SK-N-SH (cell line): Measurements from ENCODE around the gene SLC25A48. TPM values are rescaled to one million over a fixed set of nuclear protein-coding genes. Genes with fewer than 3 reads are reported as not detected.

Experiments used
- CTCF ChIA-PET: fragments of 300-600, 350-600 bp; formaldehyde crosslinking; extraction: SDS; loops from one replicate; lab custom pipeline; 2021; lab: Yijun Ruan, JAX
- POLR2A ChIA-PET: fragments of 350-600 bp; sonication (Branson Sonifier 250); formaldehyde crosslinking; extraction: SDS; loops from one replicate; lab custom pipeline; 2020; ENCODE audit warnings: antibody characterized with exemption, inconsistent platforms; lab: Yijun Ruan, JAX
- DNase-seq: peaks from one replicate; pipeline ENCODE4 v3.0.0; 2012
- H2AFZ ChIP-seq: fragments of 200-600 bp; sonication (generic); 2 replicates; pipeline ENCODE4 v1.8.1; 2016; ENCODE audit warnings: antibody characterized with exemption, mild to moderate bottlenecking, low read depth
- H3F3A ChIP-seq: fragments of 200-600 bp; sonication (generic); replicated peaks from 2 replicates; pipeline ENCODE3; 2016; ENCODE audit warnings: antibody characterized with exemption, mild to moderate bottlenecking; ENCODE audit not compliant: insufficient read depth
- H3K27ac ChIP-seq, 2 experiments: fragments of 200-500 bp in 1 of 2; fragments of 200-600 bp in 1 of 2; sonication (Bioruptor generic) in 1 of 2; sonication (generic), shearing (Covaris generic) in 1 of 2; 2 replicates each; pipeline versions ENCODE4 v1.5.1 to v1.6.1; 2014 to 2016; ENCODE audit warnings: low read depth in 2 of 2, inconsistent platforms in 1 of 2, low read length in 1 of 2, mild to moderate bottlenecking in 1 of 2, mixed read lengths in 1 of 2
- H3K27me3 ChIP-seq: fragments of 200-600 bp; sonication (generic), shearing (Covaris generic); 2 replicates; pipeline ENCODE4 v1.6.1; 2016; ENCODE audit warnings: mixed run types; ENCODE audit not compliant: insufficient read depth
- H3K36me3 ChIP-seq, 2 experiments: fragments of 200-500 bp in 1 of 2; fragments of 200-600 bp in 1 of 2; sonication (Bioruptor generic) in 1 of 2; sonication (generic) in 1 of 2; replicated peaks in 1 of 2; 2 replicates each; pipeline versions ENCODE3 to v1.5.1; 2014 to 2016; ENCODE audit warnings: low read length in 1 of 2, mild to moderate bottlenecking in 1 of 2; ENCODE audit not compliant: insufficient read depth in 2 of 2, control insufficient read depth in 1 of 2
- H3K4me1 ChIP-seq, 2 experiments: fragments of 200-500 bp in 1 of 2; fragments of 200-600 bp in 1 of 2; sonication (Bioruptor generic) in 1 of 2; sonication (generic), shearing (Covaris generic) in 1 of 2; 2 replicates each; pipeline versions ENCODE4 v1.5.1 to v1.6.1; 2014 to 2016; ENCODE audit warnings: low read depth in 1 of 2, low read length in 1 of 2, mixed run types in 1 of 2; ENCODE audit not compliant: insufficient read depth in 2 of 2, control insufficient read depth in 1 of 2
- H3K4me2 ChIP-seq: fragments of 200-600 bp; sonication (generic), shearing (Covaris generic); 2 replicates; pipeline ENCODE4 v1.6.1; 2017; ENCODE audit warnings: mixed run types
- H3K4me3 ChIP-seq, 2 experiments: fragments of 200-500 bp in 1 of 2; fragments of 200-600 bp in 1 of 2; sonication (Bioruptor generic) in 1 of 2; sonication (generic), shearing (Covaris generic) in 1 of 2; 2 replicates each; pipeline versions ENCODE4 v1.5.1 to v1.8.1; 2014 to 2016; ENCODE audit warnings: low read depth in 2 of 2, inconsistent platforms in 1 of 2, low read length in 1 of 2, mild to moderate bottlenecking in 1 of 2, mixed read lengths in 1 of 2, moderate library complexity in 1 of 2
- H3K79me2 ChIP-seq: fragments of 200-600 bp; sonication (generic); 2 replicates; pipeline ENCODE4 v1.8.1; 2017; ENCODE audit warnings: mild to moderate bottlenecking; ENCODE audit not compliant: insufficient read depth
- H3K9ac ChIP-seq: fragments of 200-600 bp; sonication (generic); 2 replicates; pipeline ENCODE4 v1.6.1; 2017; ENCODE audit warnings: mixed run types
- H3K9me2 ChIP-seq: fragments of 200-600 bp; sonication (generic); 2 replicates; pipeline ENCODE4 v1.6.1; 2017; ENCODE audit warnings: mixed run types
- H3K9me3 ChIP-seq: fragments of 200-600 bp; sonication (generic); 2 replicates; pipeline ENCODE4 v1.6.1; 2017; ENCODE audit warnings: mixed run types, mild to moderate bottlenecking, moderate library complexity
- H4K20me1 ChIP-seq: fragments of 200-600 bp; sonication (generic); 2 replicates; pipeline ENCODE4 v1.6.1; 2017; ENCODE audit warnings: mild to moderate bottlenecking, mixed run types; ENCODE audit not compliant: insufficient read depth
- EZH2phosphoT487 ChIP-seq: fragments of 200-600 bp; sonication (generic); IDR thresholded peaks from 2 replicates; pipeline ENCODE4 v1.6.1; 2017; ENCODE audit warnings: low read depth, mixed run types, mild to moderate bottlenecking, antibody characterized with exemption, moderate library complexity, borderline replicate concordance
- FOSL2 ChIP-seq: IDR thresholded peaks from 2 replicates; pipeline ENCODE4 v1.4.0; 2012; ENCODE audit warnings: low read depth, mild to moderate bottlenecking, moderate library complexity, borderline replicate concordance
- FOXJ3 ChIP-seq: sonication (generic); formaldehyde crosslinking; IDR thresholded peaks from 2 replicates; pipeline ENCODE4 v1.5.1; 2020; ENCODE audit warnings: mild to moderate bottlenecking, missing genetic modification reagents
- FOXM1 ChIP-seq: IDR thresholded peaks from 2 replicates; pipeline ENCODE4 v1.4.0; 2012; ENCODE audit warnings: low read depth, mild to moderate bottlenecking
- GABPA ChIP-seq: IDR thresholded peaks from 2 replicates; pipeline ENCODE4 v1.4.0; 2012; ENCODE audit warnings: low read depth, mild to moderate bottlenecking
- MAX ChIP-seq: IDR thresholded peaks from 2 replicates; pipeline ENCODE4 v1.4.0; 2012; ENCODE audit warnings: low read depth
- MEF2A ChIP-seq: IDR thresholded peaks from 2 replicates; pipeline ENCODE4 v1.4.0; 2012; ENCODE audit warnings: low read depth, borderline replicate concordance
- NRF1 ChIP-seq: IDR thresholded peaks from 2 replicates; pipeline ENCODE4 v1.6.1; 2012; ENCODE audit warnings: low read depth, mild to moderate bottlenecking, low read length
- PBX3 ChIP-seq: IDR thresholded peaks from 2 replicates; pipeline ENCODE4; 2012
- POLR2AphosphoS5 ChIP-seq: IDR thresholded peaks from 2 replicates; pipeline ENCODE4 v1.6.1; 2012; ENCODE audit warnings: low read depth, low read length
- RAD21 ChIP-seq: IDR thresholded peaks from 2 replicates; pipeline ENCODE4 v1.6.1; 2012; ENCODE audit warnings: mild to moderate bottlenecking, low read length
- RXRA ChIP-seq: IDR thresholded peaks from 2 replicates; pipeline ENCODE4 v1.4.0; 2012; ENCODE audit warnings: low read depth, mild to moderate bottlenecking, borderline replicate concordance
- SIN3A ChIP-seq: IDR thresholded peaks from 2 replicates; pipeline ENCODE4 v1.6.1; 2012; ENCODE audit warnings: low read depth, mild to moderate bottlenecking, low read length, moderate library complexity, borderline replicate concordance
- TCF12 ChIP-seq: IDR thresholded peaks from 2 replicates; pipeline ENCODE4 v1.4.0; 2012
- TEAD4 ChIP-seq: IDR thresholded peaks from 2 replicates; pipeline ENCODE4 v1.4.0; 2012; ENCODE audit warnings: mild to moderate bottlenecking, borderline replicate concordance; ENCODE audit not compliant: insufficient read depth
- USF2 ChIP-seq: fragments of 150-350 bp; IDR thresholded peaks from 2 replicates; pipeline ENCODE4 v1.6.1; 2017; ENCODE audit warnings: antibody characterized with exemption, low read length, low read depth, borderline replicate concordance
- WGBS: methylation state at CpG from one replicate; pipeline ENCODE4 v1.1.6; 2017; ENCODE audit warnings: low lambda C conversion rate; 5-methylcytosine and 5-hydroxymethylcytosine counted together
- polyA plus RNA-seq, 3 experiments: library from polyadenylated mRNA; depleted of rRNA; stranded (reverse); fragments of >200 nt; gene quantifications; 2 replicates each; pipeline ENCODE4 v1.2.3, GENCODE V29; 2012
- TF ChIP-seq, protein P1 (sequence below): fragments of 200-600 bp; sonication (generic); IDR thresholded peaks from 2 replicates; pipeline ENCODE4 v1.6.1; 2017; ENCODE audit warnings: antibody characterized with exemption, mild to moderate bottlenecking, moderate library complexity
- TF ChIP-seq, protein P2 (sequence below): IDR thresholded peaks from 2 replicates; pipeline ENCODE4 v1.6.1; 2012; ENCODE audit warnings: mild to moderate bottlenecking, low read depth, low read length, moderate library complexity
- TF ChIP-seq, protein P3 (sequence below): fragments of 150-350 bp; IDR thresholded peaks from 2 replicates; pipeline ENCODE4 v1.6.1; 2016; ENCODE audit warnings: mild to moderate bottlenecking, low read depth, low read length

Gene SLC25A48
- polyA plus RNA-seq, 1 of the 3 experiments (the other 2 are of a cell fraction), result 0.23 TPM

GRCh38 chr5:135880801-135881200 lies 46.3 kb downstream of the SLC25A48 start:
- TF ChIP-seq, protein P1, sequence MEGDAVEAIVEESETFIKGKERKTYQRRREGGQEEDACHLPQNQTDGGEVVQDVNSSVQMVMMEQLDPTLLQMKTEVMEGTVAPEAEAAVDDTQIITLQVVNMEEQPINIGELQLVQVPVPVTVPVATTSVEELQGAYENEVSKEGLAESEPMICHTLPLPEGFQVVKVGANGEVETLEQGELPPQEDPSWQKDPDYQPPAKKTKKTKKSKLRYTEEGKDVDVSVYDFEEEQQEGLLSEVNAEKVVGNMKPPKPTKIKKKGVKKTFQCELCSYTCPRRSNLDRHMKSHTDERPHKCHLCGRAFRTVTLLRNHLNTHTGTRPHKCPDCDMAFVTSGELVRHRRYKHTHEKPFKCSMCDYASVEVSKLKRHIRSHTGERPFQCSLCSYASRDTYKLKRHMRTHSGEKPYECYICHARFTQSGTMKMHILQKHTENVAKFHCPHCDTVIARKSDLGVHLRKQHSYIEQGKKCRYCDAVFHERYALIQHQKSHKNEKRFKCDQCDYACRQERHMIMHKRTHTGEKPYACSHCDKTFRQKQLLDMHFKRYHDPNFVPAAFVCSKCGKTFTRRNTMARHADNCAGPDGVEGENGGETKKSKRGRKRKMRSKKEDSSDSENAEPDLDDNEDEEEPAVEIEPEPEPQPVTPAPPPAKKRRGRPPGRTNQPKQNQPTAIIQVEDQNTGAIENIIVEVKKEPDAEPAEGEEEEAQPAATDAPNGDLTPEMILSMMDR, result no peak
- TF ChIP-seq EZH2phosphoT487 (no peak), MAX (no peak), FOXM1 (no peak), TEAD4 (no peak), FOXJ3 (CRISPR knock-in tag) (no peak), MEF2A (no peak), NRF1 (no peak), POLR2AphosphoS5 (no peak), RAD21 (no peak), SIN3A (no peak)
- TF ChIP-seq, protein P2, sequence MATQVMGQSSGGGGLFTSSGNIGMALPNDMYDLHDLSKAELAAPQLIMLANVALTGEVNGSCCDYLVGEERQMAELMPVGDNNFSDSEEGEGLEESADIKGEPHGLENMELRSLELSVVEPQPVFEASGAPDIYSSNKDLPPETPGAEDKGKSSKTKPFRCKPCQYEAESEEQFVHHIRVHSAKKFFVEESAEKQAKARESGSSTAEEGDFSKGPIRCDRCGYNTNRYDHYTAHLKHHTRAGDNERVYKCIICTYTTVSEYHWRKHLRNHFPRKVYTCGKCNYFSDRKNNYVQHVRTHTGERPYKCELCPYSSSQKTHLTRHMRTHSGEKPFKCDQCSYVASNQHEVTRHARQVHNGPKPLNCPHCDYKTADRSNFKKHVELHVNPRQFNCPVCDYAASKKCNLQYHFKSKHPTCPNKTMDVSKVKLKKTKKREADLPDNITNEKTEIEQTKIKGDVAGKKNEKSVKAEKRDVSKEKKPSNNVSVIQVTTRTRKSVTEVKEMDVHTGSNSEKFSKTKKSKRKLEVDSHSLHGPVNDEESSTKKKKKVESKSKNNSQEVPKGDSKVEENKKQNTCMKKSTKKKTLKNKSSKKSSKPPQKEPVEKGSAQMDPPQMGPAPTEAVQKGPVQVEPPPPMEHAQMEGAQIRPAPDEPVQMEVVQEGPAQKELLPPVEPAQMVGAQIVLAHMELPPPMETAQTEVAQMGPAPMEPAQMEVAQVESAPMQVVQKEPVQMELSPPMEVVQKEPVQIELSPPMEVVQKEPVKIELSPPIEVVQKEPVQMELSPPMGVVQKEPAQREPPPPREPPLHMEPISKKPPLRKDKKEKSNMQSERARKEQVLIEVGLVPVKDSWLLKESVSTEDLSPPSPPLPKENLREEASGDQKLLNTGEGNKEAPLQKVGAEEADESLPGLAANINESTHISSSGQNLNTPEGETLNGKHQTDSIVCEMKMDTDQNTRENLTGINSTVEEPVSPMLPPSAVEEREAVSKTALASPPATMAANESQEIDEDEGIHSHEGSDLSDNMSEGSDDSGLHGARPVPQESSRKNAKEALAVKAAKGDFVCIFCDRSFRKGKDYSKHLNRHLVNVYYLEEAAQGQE, result no peak
- TF ChIP-seq, all 33 proteins: peak for 0
- Histone ChIP-seq H3K27me3 (no peaks in the 10 kb centered on the region), H3K9ac (no peak overlapping the region), H3K9me2 (no peaks in the 10 kb centered on the region), H3K36me3 (no peaks in the 10 kb centered on the region), H3K9me3 (no peaks in the 10 kb centered on the region), H3F3A (no peaks in the 10 kb centered on the region), H3K4me3 (no peak overlapping the region), H3K4me2 (no peak overlapping the region), H2AFZ (no peak overlapping the region), H4K20me1 (no peaks in the 10 kb centered on the region), H3K27ac (no peak overlapping the region), H3K79me2 (no peaks in the 10 kb centered on the region), H3K4me1 (peaks cover 0 to 12% of the 10 kb centered on the region in 2 experiments; a peak in 1 of 4 replicates)
- ChIA-PET POLR2A (no interaction called here), CTCF (interaction anchor here (0.7 to 2.2 kb wide), 9 partner anchors 10 to 890 kb away, joined by 3 to 14 read pairs (median 4); no protein-coding TSS in a partner anchor)
- DNase-seq, result no peak
- 69% methylated on average over 7 of the region's 7 CpGs for WGBS

DNA sequence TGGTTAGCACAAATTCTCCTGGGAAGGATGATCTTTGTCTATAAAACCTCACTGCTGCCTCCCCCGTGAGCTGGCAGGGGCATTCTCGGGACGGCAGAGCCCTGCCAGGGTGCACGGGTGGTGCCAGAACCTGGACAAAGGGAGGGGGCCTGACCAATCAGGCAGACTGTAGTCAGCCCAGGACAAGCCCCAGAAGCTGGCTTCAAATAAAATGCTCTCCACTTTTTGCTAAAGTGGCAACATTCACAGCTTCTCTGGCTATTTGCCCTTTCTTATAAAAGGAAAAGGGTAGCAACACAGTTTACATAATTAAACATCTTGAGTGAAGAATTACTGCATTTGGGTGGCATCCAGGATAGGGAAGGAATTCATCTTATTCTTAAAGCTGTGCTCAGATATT lies 46.8 kb downstream of the SLC25A48 start:
- H3K9me3 ChIP-seq, result no peaks in the 10 kb centered on the region
- peaks cover 0 to 12% of the 10 kb centered on the region in 2 experiments; a peak in 1 of 4 replicates for H3K4me1 ChIP-seq
- no peaks in the 10 kb centered on the region for H3K36me3 ChIP-seq
- no peaks in the 10 kb centered on the region for H3K79me2 ChIP-seq
- no peak overlapping the region for H2AFZ ChIP-seq
- no peaks in the 10 kb centered on the region for H3F3A ChIP-seq
- H3K9ac ChIP-seq, result no peak overlapping the region
- WGBS, result 46% methylated on average over 4 of the region's 4 CpGs
- no peaks in the 10 kb centered on the region for H3K27me3 ChIP-seq
- H4K20me1 ChIP-seq, result no peaks in the 10 kb centered on the region
- no peak overlapping the region for H3K27ac ChIP-seq
- H3K4me2 ChIP-seq, result no peak overlapping the region
- CTCF ChIA-PET, result interaction anchor here (0.6 to 2.2 kb wide), 11 partner anchors 11 to 889 kb away, joined by 3 to 14 read pairs (median 4); no protein-coding TSS in a partner anchor
- POLR2A ChIA-PET, result no interaction called here
- H3K4me3 ChIP-seq, result no peak overlapping the region
- DNase-seq, result no peak
- no peaks in the 10 kb centered on the region for H3K9me2 ChIP-seq
- TF ChIP-seq MEF2A (no peak), SIN3A (no peak), PBX3 (no peak), GABPA (no peak), RXRA (no peak), MAX (no peak), TCF12 (no peak), USF2 (no peak), RAD21 (no peak), FOSL2 (no peak)
- TF ChIP-seq, protein P3, sequence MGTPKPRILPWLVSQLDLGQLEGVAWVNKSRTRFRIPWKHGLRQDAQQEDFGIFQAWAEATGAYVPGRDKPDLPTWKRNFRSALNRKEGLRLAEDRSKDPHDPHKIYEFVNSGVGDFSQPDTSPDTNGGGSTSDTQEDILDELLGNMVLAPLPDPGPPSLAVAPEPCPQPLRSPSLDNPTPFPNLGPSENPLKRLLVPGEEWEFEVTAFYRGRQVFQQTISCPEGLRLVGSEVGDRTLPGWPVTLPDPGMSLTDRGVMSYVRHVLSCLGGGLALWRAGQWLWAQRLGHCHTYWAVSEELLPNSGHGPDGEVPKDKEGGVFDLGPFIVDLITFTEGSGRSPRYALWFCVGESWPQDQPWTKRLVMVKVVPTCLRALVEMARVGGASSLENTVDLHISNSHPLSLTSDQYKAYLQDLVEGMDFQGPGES, result no peak
